ENCODE results near the gene SEPTIN6.

Gene SEPTIN6

GRCh38 chrX:119648421-119648775, 44.6 kb downstream of the SEPTIN6 start:
- DNase-seq (ENCODE audit: low spot score) = no peak

GRCh38 chrX:119647552-119648420, 45.2 kb downstream of the SEPTIN6 start:
- no peak for DNase-seq (ENCODE audit: low spot score)

- DNase-seq (ENCODE audit: low spot score) = no peak
Observed at GRCh38 chrX:119647089-119647488, 45.9 kb downstream of the SEPTIN6 start.

GRCh38 chrX:119646515-119646914, 46.5 kb downstream of the SEPTIN6 start:
- DNase-seq (ENCODE audit: low spot score) = no peak

GRCh38 chrX:119643696-119644095, 49.3 kb downstream of the SEPTIN6 start:
- DNase-seq (ENCODE audit: low spot score) = peak; percentile 45
